Measurements from ENCODE around the gene CCDC142.
"Not testable (repeated sequence)": the region's sequence is repeated elsewhere in the genome, so short reads cannot be mapped to it uniquely, and the experiment has no call there.

Gene CCDC142

DNA sequence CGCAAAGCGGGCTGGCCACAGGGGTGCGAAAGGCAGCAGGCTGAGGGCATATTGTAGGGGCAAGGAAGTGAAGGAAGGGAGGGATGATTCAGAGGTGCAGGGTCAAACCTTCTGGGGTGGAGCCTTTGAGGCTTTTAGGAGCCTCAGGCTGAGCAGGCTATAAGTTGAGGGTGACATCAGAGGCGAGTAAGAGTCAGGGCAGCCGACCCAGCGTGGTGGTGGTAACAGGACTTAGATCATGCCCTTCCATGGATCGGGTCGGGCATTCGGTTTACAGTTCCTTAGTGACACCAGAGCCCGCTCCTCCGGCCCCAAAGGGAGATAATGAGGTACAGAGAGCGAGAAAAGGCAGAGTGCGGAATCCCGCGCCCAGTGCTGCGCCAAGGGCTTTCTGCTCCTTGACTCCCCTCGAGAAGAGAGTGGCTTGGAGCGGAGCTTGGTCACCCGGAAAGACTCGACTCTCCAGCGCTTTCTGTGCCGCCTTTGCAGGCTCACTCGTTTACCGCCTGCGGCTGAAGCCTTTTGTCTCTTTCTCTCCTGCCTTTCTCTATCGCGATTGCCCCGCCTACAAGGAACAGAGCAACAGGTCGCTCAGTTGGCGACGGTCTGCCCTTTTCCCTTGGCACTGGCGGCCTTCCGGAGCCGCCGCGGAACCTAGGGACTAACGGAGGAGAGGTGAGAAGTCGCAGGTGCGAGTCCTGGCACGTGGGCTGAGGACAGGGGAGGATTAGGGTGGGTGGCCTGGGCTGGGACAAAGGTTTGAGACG is 15.9 kb upstream of the CCDC142 start:
- DNase-seq, result peak in 1 of 5 donors; percentile 36

DNA sequence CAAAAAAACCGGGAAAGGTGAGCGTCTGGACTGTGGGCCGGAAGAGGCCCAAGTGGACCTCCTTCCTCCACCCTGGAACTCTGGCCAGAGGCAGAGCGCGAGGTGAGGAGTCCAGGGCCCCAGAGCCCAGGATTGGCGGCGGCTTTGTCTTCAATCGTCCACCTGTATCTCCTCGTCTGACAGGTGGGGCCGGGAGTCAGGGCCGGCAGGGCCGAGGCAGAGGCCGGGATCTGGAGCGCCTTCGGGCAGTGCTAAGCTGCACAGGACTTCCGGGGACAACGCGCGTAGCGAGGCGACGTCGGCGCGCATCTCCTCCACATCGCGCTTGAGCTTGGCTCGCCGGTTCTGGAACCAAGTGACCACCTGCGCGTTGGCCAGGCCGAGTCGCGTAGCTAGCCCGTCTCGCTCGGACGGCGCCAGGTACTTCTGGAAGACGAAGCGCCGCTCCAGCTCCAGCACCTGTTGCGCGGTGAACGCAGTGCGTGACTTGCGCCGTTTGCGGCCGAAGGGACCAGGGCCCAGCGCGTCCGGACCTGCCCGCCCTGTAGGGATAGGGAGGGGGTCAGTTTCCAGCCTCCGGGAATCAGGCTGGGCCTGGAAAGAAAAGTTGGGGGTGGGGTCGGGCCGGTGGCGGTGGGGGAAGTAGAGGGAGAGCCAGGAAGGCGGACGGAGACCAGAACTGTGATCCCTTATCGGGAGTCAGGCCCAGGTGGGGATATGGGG is 15.1 kb upstream of the CCDC142 start:
- DNase-seq, result peak in 1 of 5 donors; percentile 56

DNA sequence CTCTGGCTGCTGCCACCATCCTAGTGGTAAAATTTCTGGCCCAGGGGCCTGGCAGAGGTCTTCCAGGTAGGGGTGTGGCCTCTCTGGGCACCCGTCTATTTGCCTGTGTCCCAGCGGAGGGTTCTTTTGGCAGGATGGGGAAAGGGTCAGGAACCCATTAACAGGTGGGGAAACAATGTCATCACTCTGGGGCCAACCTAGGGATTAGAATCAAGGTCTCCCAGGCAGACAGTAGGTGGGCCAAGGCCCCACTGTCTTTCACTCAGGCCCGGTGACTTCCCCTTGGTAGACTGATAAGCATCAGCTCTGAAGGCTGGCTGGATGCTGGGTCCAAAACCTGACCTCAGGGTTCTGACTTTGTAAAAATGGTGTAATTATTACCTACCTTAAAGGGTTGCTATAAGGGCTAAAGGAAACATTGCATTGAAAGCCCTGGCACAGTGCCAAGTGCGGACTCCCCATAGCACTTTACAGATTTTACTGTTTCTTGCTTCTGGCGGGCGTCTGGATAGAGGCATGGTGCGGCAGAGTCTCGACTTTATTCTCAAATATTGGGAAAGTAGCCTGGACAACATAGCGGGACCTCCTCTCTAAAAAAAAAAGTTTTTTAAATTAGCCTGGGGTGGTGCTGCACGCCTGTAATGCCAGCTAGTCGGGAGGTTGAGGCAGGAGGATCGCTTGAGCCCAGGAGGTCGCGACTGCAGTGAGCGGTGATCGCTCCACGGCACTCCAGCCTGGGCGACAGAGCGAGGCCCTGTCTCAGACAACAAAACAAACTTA is 14.4 kb upstream of the CCDC142 start:
- DNase-seq, result no peak

DNA sequence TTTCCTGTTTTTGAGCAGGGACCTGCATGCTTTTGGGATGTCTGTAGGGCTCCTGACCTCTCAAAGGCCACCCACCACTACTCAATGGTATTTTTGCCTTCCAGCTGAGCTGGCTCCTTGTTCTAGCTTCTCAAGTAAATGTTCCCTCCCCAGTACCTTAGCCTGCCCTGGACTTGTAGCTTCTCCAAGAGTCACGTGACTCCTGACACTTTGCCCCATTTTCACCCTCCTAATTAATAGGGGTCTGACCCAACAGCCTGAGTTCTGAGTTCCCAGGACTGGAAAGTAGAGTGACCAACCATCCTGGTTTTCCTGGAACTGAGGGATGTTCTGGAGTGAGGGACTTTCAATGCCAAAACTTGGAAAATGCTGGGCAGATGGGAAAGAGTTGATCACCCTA is 12.6 kb upstream of the CCDC142 start:
- DNase-seq, result no peak

DNA sequence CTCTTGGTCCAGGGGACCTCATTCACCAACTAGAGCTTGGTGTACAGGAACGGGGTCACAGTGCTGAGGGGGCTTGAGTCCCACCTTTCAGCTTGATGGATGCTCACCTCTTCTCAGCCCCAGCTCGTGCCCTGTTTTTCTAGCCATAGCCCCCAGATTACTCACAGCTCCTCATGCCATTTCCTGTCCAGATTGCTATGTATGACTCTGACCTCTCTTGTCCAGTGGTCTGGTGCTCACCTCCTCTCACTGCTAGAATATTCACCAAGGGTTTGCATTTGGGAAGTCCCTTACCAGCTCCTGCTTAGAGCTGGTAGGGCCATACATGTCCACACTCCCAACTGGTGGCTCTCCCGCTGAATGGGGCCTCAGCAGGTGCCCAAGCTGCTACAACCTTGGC is 10.7 kb upstream of the CCDC142 start:
- no peak for DNase-seq

DNA sequence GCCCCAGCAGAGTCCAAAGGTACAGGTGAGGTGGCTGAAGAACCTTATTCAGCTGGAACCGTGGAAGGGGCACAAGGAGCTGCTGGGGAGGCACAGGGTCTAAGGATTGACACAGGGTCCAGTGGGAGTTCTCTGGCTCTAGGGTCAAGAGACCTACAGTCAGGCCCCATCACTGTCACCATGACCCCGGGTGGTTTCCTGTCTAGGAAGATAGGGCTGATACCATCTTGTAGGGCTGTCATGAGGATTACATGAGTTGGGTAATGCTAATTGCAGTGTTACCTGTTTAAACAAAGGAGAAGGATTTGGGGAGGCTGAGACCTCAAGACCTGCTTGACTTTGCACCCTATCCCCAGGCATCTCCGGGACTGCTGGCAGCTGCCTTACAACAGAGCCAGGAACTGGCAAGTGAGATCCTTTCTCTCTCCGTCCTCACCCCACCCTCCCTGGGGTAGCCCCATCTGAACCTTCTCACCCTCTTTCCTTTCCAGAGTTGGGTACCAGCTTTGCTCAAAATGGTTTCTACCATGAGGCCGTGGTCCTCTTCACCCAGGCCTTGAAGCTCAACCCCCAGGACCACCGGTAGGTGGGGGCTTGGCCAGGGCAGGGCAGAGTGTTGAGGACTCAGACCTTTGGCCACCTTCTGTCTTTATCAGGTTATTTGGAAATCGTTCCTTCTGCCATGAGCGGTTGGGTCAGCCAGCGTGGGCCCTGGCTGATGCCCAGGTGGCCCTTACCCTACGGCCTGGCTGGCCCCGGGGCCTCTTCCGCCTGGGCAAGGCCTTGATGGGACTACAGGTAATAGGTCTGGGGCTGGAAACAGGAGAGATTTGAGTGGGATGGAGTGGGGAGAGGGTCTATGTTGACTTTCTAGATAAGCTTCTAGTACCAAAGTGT is 9.1 kb upstream of the CCDC142 start:
- no peak for DNase-seq

DNA sequence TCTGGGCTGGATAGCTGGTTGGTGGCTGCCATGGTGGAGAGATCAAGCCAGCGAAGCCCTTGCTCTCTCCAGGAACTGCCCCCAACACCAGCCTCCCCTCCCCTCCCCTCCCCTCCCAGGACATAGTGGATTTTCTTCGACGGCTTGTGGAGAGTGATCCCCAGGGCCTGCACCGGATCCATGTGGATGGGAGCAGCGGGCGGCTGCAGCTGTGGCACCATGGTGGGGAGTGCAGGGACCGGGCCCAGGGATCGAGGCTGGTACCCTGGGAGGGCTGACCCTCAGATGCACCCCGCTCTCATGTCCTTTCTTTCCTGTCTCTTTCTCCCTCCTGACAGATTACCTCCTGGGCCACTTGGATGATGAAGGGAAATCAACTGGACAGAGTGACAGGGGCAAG is 7.1 kb upstream of the CCDC142 start:
- DNase-seq, result no peak

DNA sequence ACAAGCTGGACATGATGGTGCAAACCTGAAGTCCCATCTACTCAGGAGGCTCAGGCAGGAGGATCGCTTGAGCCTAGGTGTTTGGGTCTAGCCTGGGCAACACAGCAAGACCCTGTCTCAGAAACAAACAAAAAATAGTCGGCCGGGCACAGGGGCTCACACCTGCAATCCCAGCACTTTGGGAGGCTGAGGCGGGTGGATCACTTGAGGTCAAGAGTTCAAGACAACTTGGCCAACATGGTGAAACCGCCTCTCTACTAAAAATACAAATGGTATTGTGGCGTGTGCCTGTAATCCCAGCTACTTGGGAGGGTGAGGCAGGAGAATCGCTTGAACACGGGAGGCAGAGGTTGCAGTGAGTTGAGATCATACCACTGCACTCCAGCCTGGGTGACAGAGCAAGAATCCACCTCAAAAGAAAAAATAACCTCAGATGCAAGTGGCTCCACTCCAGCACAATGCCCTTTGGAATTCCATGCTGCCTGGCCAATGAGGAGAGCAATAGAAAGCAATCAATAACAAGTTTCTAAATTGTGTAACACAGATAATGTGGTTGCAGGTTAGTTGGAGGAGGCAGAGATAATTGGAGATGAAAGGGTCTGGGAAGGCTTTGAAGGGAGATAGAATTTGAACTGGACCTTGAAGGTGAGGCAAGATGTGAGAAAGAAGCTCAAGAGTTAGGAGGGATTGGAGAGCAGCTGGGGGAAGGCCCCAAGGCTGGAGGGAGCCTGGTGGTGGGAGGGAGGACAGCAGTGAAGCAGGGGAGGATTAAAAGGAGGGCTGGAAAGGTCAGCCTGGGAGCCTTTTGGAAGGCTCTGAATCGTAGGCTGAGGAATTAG is 6.1 kb upstream of the CCDC142 start:
- no peak for DNase-seq

DNA sequence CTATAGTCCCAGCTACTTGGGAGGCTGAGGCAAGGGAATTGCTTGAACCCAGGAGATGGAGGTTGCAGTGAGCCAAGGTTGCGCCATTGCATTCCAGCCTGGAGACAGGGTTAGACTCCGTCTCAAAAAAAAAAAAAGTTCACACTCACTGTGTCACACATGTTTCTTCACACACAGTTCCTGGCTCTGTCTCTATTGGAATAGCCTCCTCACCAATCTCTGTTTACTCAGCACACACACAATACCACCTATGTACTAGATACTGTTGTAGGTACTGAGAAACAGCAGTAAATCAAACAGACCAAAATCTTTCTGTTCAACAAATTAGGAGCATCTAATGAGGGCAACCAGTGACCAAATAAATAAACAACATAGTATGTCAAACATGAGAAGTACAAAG is 3.3 kb upstream of the CCDC142 start:
- DNase-seq, result no peak

DNA sequence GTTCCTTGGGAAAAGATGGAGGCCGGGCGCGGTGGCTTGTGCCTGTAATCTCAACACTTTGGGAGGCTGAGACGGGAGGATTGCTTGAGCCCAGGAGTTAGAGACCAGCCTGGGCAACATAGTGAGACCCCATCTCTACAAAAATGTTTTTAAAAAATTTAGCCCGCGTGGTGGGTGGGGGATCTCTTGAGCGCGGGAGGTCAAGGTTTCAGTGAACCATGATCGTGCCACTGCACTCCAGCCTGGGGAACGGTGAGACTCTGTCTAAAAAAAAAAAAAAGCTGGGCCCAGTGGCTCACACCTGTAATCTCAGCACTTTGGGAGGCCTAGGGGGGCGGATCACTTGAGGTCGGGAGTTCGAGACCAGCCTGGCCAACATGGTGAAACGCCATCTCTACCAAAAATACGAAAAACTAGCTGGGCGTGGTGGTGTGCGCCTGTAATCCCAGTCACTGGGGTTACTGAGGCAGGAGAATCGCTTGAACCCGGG is 922 bp upstream of the CCDC142 start:
- DNase-seq, result not testable (repeated sequence)

DNA sequence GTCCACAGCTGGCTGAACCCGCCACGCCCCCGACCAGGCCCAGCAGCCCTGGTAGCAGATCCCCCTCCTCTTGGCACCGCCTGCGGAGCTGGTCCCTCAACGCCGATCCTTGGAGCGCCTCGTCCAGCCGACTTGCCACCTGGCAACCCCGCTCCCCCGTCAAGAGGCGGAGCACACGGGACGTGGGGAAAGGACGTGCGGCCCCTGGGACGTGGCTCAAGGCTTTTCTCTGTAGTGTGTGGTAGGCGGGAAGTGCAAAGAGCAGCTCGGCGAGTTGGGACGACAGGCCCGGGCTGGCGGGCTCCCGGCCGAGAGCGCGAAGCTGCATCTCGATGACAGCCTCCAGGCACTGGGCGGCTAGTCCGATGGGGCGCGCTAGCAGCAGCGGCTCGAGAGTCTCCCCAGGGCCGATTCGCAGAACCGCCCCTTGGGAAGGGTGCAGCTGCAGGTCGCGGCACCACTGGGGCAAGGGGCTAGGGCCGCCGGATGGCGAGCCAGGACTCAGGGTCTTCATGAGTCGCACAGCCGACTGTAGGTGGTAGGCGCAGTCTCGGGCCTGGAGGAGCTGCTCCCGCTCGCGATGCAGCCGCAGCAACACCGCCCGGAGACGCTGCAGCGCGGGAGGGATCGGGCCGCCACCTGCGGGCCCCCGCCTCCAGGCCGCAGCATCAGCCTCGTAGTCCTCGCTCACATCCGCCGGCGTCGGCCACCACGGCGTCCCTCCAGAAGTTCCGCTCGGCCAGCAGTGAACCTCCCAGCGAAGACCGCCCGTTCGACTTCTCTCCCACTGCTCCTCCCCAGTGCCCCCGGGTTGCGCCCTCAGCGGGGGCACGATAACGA is 617 bp downstream of the CCDC142 start:
- peak; percentile 27 to 68 (median 39) for DNase-seq

DNA sequence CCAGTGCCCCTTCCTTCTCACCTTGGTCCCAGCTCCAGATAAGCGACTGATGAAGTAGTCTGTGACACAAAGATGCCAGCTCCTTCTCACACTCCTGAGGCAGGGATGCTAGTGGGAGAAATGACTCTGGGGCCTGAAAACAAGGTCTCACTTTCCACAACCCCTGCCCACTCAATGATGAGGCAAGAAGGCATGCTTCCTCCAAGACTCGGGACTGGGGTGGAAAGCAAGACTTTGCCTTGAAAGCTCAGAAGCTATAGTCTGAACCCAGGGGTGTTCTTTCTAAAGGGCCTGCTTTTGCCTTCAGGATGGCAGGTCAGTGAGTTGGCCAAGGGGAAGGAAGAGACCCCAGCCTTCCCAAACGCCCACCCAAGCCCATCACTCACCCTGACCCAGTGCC is 1.4 kb downstream of the CCDC142 start:
- DNase-seq, result no peak

DNA sequence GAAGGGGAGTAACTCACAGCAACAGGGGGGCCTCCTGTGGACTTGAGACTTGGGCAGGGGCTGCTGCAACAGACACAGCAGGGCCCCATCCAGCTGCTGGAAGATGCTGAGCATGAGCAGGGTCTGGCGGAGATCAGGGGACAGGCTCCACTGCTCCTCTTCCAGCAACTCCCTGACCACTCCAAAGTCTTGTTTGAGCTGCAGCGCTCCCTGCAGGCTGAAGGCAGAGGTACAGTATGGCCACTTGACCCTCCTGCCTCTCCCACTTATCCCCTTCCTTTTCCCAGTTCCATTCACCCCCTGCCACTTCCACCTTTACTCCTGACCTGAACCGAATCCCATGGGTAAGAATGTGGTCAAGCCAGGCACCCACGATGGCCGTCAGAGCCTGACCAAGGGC is 7.9 kb downstream of the CCDC142 start:
- no peak for DNase-seq

DNA sequence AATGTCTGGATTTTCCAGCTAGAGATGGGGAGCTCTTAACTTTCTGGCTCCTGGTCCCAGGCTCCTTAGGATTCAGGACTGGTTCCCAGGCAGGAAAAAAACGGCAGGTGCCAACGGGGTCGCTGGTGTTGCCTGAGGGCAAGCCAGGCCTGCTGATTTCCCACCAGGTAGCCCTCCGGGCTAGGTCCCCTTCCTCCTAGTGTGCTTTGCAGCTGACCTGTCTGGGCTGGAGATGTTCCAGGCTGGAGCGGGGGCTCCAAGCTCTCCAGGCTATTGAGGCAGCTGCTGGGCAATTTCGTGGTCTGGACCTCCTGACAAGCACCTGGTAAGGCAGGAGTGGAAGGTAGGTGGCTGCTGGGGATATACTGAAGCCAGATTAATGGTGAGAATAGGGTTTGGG is 8.3 kb downstream of the CCDC142 start:
- DNase-seq, result no peak

DNA sequence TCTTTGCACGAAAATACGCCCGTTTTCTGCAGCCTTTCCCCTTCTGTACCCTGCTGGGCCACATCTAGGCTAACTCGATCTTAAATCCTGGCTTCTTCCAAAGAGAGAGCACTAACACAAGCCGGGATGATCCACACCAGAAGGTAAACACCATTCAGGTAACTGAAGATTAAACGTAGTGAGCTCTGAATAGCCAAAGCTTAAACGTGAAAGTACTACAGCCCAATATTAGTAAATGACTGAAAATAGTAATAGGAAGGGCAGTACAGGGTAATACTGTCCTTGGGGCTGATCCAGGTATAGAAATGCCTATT is 9.9 kb downstream of the CCDC142 start:
- DNase-seq, result no peak

DNA sequence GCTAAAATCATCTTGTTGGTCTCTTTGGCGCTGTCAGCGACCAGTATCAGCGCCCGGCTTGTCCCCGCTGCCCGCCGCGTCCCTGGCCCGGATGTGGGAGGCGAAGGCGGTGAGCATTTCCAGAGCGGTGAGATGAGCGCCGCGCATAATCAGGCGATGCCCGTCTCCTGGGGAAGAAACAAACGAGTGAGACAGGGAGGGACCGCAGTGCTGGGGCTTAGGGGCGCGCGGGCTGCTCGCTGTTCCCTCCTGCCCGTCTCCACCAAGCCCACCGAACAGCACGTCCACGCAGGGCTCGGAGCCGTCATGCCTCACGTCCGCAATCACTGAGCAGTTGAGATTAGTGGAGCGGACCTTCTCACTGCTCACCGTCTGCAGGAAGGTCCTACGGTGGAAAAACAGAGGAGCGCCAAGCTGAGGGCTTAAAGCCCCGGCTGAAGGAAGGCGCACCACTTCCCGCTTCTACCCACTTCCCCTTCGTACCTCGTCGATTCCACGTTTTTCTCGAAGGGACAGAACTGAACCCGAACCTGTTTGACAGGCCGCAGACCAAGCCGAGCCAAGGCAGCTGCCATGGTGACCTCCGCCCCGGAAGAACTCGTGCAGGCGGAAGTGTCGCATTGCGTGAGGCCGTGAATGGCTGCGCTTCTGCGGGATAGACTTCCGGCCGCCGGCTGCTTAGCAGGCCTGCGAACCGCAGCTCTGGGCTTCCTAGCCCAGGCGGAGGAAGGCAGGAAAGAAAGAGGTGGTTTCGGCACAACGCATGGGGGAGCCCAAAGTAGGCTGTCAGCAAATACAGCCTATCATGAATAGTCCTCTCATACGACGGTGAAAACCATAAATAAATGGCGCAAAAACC is 10.5 kb downstream of the CCDC142 start, which contains the start of gene MRPL53:
Gene MRPL53, minus strand, starts transcription at position 595 of the 859 bp plus-strand sequence. Its CDS starts 20 bp downstream, at position 575.
- peak; percentile 92 to 97 (median 96) for DNase-seq

DNA sequence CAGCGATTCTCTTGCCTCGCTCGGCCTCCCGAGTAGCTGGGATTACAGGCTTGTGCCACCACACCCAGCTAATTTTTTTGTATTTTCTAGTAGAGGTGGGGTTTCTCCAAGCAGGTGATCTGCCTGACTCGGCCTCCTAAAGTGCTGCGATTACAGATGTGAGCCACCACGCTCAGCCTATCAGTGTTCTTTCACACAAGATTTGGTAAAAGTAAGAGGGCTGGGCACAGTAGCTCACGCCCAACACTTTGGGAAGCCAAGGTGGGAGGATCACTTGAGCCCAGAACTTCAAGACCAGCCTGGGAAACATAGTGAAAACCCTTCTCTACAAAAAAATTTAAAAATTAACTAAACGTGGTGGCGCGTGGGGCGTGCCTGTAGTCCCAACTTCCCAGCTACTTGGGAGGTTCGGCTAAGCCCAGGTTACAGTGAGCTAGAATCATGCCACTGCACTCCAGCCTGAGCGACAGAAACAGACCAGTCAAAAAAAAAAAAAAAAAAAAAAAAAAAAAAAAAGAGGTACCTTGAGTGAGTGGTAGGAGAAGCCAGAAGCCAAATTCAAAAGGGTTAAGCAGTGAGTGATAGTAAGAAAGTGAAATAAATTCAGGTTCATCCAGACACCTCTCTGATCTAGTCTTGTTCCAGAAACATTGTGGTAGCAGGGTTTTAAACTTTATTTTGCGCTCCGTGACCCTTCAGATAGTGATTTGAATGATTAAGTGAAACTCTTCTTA is 11.3 kb downstream of the CCDC142 start:
- no peak for DNase-seq

DNA sequence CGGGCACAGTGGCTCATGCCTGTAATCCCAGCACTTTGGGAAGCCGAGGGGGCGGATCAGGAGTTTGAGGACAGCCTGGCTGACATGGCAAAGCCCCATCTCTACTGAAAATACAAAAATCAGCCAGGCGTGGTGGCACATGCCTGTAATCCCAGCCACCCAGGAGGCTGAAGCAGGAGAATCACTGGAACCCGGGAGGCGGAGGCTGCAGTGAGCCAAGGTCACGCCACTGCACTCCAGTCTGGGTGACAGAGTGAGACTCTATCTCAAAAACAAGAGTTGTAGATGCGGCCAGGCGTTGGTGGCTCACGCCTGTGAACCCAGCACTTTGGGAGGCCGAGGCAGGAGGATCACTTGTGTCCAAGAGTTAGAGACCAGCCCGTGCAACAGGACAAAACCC is 12.1 kb downstream of the CCDC142 start:
- not testable (repeated sequence) for DNase-seq

DNA sequence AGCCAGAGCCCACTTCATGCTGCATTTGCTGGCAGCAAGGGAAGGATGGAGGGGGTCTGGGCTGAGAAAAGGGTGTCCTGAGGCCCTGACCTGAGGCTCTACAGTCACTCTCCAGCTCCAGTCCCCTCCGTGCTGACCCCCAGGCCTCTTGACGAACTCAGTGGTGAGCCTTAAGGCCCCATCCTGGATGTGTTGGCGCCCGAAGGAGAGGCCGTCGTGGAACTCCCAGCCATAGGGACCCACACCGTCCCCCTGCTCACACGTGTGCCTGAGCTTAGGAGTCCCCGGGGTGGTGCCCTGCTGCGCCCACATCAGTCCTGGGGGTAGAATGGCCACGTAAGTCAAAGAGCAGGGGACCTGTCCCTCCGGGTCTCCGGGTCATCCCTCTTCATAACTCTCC is 18.4 kb downstream of the CCDC142 start:
- no peak for DNase-seq
